Osteoblast (primary cell): ENCODE data around the gene HEPHL1. TPM values are rescaled to one million over a fixed set of nuclear protein-coding genes. Genes with fewer than 3 reads are reported as not detected.

Source experiments
- DNase-seq: peaks from one replicate; pipeline ENCODE4 v3.0.0; 2011; ENCODE audit warnings: low spot score, mixed read lengths; ENCODE audit not compliant: insufficient read length; ENCODE audit errors: missing footprints
- H2AFZ ChIP-seq: 2 replicates; pipeline ENCODE4 v1.6.0; 2011; ENCODE audit warnings: mild to moderate bottlenecking, low read length
- H3K27ac ChIP-seq: 2 replicates; pipeline ENCODE4 v1.5.1; 2011; ENCODE audit warnings: mild to moderate bottlenecking, low read depth, low read length, moderate library complexity
- H3K27me3 ChIP-seq: 2 replicates; pipeline ENCODE4 v1.6.0; 2012; ENCODE audit warnings: mild to moderate bottlenecking, control low read depth, inconsistent platforms, low read length, moderate library complexity; ENCODE audit not compliant: insufficient read depth
- H3K36me3 ChIP-seq: 2 replicates; pipeline ENCODE4 v1.5.1; 2011; ENCODE audit warnings: mild to moderate bottlenecking, low read length, control low read depth, moderate library complexity; ENCODE audit not compliant: insufficient read depth
- H3K4me1 ChIP-seq: 2 replicates; pipeline ENCODE4 v1.5.1; 2011; ENCODE audit warnings: mild to moderate bottlenecking, low read length, control low read depth, moderate library complexity; ENCODE audit not compliant: insufficient read depth
- H3K4me2 ChIP-seq: 2 replicates; pipeline ENCODE4 v1.6.0; 2011; ENCODE audit warnings: mild to moderate bottlenecking, low read length; ENCODE audit not compliant: insufficient read depth
- H3K4me3 ChIP-seq: fragments of 200-600 bp; sonication (generic); 3 replicates; pipeline ENCODE4 v1.5.1; 2012; ENCODE audit warnings: mild to moderate bottlenecking, low read length, inconsistent platforms; ENCODE audit not compliant: insufficient read depth
- H3K79me2 ChIP-seq: 2 replicates; pipeline ENCODE4 v1.6.0; 2012; ENCODE audit warnings: mild to moderate bottlenecking, low read length, control low read depth, inconsistent platforms; ENCODE audit not compliant: insufficient read depth
- H3K9me3 ChIP-seq: 2 replicates; pipeline ENCODE4 v1.5.1; 2011; ENCODE audit warnings: low read depth, low read length, control low read depth
- H4K20me1 ChIP-seq: 2 replicates; pipeline ENCODE4 v1.6.0; 2012; ENCODE audit warnings: mild to moderate bottlenecking, low read length, control low read depth; ENCODE audit not compliant: insufficient read depth
- total RNA-seq: library from RNA; depleted of rRNA; stranded (reverse); fragments of >200 nt; gene quantifications from 2 replicates; pipeline ENCODE4 v1.2.3, GENCODE V29; 2012
- TF ChIP-seq, protein P1 (sequence below): IDR thresholded peaks from 2 replicates; pipeline ENCODE4 v1.5.1; 2011; ENCODE audit warnings: mild to moderate bottlenecking, low read depth, low read length, moderate library complexity; ENCODE audit errors: extremely low read depth

Gene HEPHL1
- total RNA-seq, 1 donor = not detected

DNA sequence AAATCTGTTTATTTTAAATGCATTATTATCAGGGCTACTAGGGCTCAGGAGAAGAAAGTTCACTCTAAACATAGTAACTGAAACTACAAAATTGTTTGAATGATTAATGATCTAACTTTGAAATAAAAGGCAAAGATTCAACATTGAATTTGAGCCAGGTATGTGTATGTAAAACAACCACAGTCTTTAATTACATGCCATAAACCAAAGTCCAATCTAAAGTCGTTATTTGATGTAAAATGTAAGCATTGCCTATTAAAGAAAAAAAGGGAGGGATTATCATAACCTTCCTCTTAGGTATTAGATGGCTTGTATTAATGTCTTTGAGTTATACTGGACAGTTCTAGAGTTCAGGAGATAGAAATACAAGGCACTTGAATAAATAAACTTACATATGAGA, 82.3 kb downstream of the HEPHL1 start:
- Histone ChIP-seq H3K36me3 (no peaks in the 10 kb centered on the region), H2AFZ (no peak overlapping the region), H3K4me2 (no peak overlapping the region), H3K27ac (no peak overlapping the region), H3K9me3 (no peaks in the 10 kb centered on the region), H3K4me3 (no peak overlapping the region), H3K27me3 (no peaks in the 10 kb centered on the region), H4K20me1 (no peaks in the 10 kb centered on the region), H3K4me1 (no peaks in the 10 kb centered on the region), H3K79me2 (no peaks in the 10 kb centered on the region)
- no peak for DNase-seq
- TF ChIP-seq, protein P1, sequence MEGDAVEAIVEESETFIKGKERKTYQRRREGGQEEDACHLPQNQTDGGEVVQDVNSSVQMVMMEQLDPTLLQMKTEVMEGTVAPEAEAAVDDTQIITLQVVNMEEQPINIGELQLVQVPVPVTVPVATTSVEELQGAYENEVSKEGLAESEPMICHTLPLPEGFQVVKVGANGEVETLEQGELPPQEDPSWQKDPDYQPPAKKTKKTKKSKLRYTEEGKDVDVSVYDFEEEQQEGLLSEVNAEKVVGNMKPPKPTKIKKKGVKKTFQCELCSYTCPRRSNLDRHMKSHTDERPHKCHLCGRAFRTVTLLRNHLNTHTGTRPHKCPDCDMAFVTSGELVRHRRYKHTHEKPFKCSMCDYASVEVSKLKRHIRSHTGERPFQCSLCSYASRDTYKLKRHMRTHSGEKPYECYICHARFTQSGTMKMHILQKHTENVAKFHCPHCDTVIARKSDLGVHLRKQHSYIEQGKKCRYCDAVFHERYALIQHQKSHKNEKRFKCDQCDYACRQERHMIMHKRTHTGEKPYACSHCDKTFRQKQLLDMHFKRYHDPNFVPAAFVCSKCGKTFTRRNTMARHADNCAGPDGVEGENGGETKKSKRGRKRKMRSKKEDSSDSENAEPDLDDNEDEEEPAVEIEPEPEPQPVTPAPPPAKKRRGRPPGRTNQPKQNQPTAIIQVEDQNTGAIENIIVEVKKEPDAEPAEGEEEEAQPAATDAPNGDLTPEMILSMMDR = no peak

- Histone ChIP-seq H3K4me2 (no peak overlapping the region), H4K20me1 (no peaks in the 10 kb centered on the region), H3K9me3 (no peaks in the 10 kb centered on the region), H3K4me1 (no peaks in the 10 kb centered on the region), H3K4me3 (no peak overlapping the region), H3K36me3 (no peaks in the 10 kb centered on the region), H2AFZ (no peak overlapping the region), H3K27me3 (no peaks in the 10 kb centered on the region), H3K79me2 (no peaks in the 10 kb centered on the region), H3K27ac (no peak overlapping the region)
- no peak for DNase-seq
- TF ChIP-seq, protein P1 = no peak
Measured at GRCh38 chr11:94104734-94105133, 83.6 kb downstream of the HEPHL1 start.

DNA sequence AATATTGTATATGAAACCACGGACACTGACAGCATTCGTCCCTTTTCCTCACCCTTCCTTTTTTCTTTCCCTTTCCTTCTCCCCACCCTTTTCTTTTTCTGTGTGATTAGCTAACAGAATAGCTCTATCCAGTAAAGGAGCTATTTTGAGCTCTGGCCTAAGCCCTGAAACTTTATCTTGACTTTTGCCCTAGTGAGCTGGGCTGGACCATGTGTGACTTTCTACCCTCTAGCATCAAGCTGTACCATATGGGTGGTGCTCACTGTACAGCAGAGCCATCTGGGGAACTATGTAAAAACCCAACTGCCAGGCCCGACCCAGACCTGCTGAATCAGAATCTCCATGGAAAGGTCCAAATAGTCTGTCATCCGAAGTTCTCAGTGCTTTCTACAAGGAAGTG, 85.6 kb downstream of the HEPHL1 start:
- DNase-seq = no peak
- Histone ChIP-seq H3K4me1 (no peaks in the 10 kb centered on the region), H3K36me3 (no peaks in the 10 kb centered on the region), H4K20me1 (no peaks in the 10 kb centered on the region), H3K9me3 (no peaks in the 10 kb centered on the region), H3K27ac (no peak overlapping the region), H2AFZ (no peak overlapping the region), H3K79me2 (no peaks in the 10 kb centered on the region), H3K27me3 (peaks cover 8% of the 10 kb centered on the region), H3K4me3 (no peak overlapping the region), H3K4me2 (no peak overlapping the region)
- TF ChIP-seq, protein P1 = no peak

- H3K4me2 ChIP-seq = no peak overlapping the region
- H3K4me3 ChIP-seq = no peak overlapping the region
- no peak for DNase-seq
- no peaks in the 10 kb centered on the region for H3K79me2 ChIP-seq
- no peaks in the 10 kb centered on the region for H3K36me3 ChIP-seq
- no peaks in the 10 kb centered on the region for H3K4me1 ChIP-seq
- H4K20me1 ChIP-seq = no peaks in the 10 kb centered on the region
- no peak overlapping the region for H2AFZ ChIP-seq
- peaks cover 10% of the 10 kb centered on the region for H3K27me3 ChIP-seq
- H3K27ac ChIP-seq = no peak overlapping the region
- no peaks in the 10 kb centered on the region for H3K9me3 ChIP-seq
- TF ChIP-seq, protein P1 = peak; percentile 19
Measured at GRCh38 chr11:94107363-94107762, 86.2 kb downstream of the HEPHL1 start.
